RPMI8226 (cell line): Measurements from ENCODE around the gene RTN4.
"Not testable (repeated sequence)": the region's sequence is repeated elsewhere in the genome, so short reads cannot be mapped to it uniquely, and the experiment has no call there.

Source experiments
- DNase-seq: peaks from one replicate; pipeline ENCODE4 v3.0.0-alpha.2; 2015

Gene RTN4, protein sequence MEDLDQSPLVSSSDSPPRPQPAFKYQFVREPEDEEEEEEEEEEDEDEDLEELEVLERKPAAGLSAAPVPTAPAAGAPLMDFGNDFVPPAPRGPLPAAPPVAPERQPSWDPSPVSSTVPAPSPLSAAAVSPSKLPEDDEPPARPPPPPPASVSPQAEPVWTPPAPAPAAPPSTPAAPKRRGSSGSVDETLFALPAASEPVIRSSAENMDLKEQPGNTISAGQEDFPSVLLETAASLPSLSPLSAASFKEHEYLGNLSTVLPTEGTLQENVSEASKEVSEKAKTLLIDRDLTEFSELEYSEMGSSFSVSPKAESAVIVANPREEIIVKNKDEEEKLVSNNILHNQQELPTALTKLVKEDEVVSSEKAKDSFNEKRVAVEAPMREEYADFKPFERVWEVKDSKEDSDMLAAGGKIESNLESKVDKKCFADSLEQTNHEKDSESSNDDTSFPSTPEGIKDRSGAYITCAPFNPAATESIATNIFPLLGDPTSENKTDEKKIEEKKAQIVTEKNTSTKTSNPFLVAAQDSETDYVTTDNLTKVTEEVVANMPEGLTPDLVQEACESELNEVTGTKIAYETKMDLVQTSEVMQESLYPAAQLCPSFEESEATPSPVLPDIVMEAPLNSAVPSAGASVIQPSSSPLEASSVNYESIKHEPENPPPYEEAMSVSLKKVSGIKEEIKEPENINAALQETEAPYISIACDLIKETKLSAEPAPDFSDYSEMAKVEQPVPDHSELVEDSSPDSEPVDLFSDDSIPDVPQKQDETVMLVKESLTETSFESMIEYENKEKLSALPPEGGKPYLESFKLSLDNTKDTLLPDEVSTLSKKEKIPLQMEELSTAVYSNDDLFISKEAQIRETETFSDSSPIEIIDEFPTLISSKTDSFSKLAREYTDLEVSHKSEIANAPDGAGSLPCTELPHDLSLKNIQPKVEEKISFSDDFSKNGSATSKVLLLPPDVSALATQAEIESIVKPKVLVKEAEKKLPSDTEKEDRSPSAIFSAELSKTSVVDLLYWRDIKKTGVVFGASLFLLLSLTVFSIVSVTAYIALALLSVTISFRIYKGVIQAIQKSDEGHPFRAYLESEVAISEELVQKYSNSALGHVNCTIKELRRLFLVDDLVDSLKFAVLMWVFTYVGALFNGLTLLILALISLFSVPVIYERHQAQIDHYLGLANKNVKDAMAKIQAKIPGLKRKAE

DNA sequence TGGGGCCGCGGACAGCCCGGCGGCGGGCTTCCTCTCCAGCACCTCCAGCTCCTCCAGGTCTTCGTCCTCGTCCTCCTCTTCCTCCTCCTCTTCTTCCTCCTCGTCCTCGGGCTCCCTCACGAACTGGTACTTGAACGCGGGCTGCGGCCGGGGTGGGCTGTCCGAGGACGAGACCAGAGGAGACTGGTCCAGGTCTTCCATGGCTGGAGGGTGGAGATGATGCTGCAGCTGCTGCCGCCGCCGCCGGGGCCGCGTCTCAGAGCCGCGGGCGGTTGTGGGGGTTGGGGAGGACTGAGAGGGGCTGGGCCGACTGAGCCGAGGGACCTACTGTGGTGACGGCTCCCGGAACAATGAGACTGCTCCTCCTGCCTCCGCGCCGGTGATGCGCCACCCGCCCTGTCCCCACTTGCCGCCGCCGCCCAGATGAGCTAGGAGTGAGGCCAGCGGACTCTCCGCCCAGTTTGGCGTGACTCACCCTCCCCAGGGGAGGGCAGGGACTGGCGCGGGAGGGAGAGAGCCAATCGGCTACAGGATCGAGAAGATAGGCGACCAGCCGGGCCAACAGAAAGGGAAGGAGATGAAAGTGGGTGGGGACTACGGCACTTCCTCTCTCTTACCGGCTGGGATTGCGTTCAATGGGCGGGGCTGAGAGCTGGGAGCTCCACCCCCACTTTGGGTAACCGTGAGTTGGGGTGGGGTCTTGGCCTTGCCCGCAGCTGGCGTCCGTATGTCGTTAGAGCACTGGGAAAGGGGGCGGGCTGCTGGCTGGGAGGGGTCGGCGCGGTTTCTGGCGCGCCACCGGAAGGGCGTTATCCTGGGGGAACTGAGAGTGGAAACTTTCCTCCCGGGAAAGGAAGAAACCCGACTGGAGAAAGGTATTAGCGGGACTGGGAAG lies at the start of gene RTN4:
Gene RTN4, minus strand, starts transcription at position 352 of the 895 bp plus-strand sequence. Its CDS starts 151 bp downstream, at position 201.
- DNase-seq = peak; percentile 99

DNA sequence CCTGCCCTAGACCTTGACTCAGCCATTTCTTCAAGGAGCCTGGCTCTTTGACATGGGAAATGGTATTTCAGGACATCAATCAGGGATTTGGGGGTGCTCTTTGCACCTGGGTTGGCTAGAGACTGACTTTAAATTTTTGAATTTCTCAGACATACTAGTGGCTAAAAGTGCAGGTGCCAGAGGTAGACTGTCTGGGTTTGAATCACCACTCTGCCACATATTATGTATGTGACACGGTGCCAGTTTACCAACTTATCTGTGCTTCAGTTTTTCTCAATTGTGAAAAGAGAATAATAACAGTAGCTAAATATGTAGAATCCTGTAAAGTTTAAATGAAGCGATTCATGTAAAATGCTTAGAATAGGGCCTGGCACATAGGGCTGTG lies 49.2 kb upstream of the RTN4 start:
- no peak for DNase-seq

GRCh38 chr2:55097461-55098410 lies 47.5 kb upstream of the RTN4 start:
- DNase-seq = no peak

GRCh38 chr2:55097082-55097460 lies 46.8 kb upstream of the RTN4 start:
- no peak for DNase-seq

GRCh38 chr2:55096586-55096985 lies 46.3 kb upstream of the RTN4 start:
- no peak for DNase-seq

GRCh38 chr2:55093381-55093780 lies 43.1 kb upstream of the RTN4 start:
- no peak for DNase-seq

GRCh38 chr2:55092439-55092838 lies 42.2 kb upstream of the RTN4 start:
- DNase-seq = no peak

GRCh38 chr2:55091681-55092080 lies 41.4 kb upstream of the RTN4 start:
- not testable (repeated sequence) for DNase-seq

GRCh38 chr2:55090702-55091101 lies 40.5 kb upstream of the RTN4 start:
- DNase-seq = no peak

- DNase-seq = no peak
These were observed 39.5 kb upstream of the RTN4 start for GRCh38 chr2:55089726-55090125.

DNA sequence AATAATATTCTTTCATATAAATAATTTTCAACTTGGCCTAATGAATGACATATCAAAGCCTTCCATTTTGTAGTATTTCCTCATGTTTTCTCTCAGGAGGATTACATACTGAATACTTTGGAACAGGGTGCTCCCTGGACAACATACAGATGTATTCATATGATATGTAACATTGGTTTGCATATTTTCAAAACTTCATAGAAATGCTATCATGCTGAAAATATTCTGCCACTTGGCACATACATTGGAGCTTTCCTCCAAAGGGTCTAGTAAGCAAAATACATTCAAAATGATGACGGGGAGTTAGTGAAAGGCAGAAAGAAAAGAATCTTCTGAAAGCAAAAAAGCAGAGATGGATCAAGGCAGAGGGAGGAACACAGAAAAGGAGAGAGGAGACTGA lies 38.1 kb upstream of the RTN4 start:
- no peak for DNase-seq

DNA sequence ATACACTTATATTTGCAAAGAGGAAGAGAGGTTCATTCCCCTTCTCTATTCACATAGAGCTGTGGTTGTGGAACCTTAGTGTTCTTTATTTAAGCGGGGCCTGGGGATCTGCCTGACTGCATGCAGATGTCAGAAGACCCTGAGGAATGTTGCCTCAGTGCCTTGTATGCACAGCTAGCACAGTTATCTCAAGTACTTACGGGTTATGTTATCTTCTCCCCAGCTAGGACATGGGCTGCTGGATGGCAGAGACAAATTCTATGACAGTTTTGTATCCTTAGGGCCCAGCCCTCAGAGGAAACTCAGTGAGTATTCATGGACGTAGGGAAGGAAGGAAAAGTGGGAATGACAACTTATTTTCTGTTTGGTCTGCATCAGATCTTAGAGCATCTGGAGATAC lies 37.7 kb upstream of the RTN4 start:
- no peak for DNase-seq

DNA sequence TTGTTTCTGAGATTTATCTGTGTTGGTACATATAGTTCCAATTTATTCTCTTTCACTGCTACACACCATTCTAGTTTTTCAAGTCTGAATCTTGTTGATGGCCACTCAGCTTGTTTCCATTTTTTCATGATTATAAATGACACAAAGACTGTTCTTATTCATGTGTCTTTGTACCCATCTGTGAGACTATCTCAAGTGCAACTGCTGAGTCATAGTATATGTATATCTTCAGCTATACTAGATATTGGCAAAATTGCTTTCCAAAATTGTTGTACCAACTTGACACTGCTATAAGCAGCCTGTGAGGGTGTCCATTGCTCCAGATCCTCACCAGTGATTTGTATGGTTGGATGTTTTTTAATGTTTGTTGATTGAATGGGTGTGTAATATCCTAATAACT lies 37.2 kb upstream of the RTN4 start:
- no peak for DNase-seq

DNA sequence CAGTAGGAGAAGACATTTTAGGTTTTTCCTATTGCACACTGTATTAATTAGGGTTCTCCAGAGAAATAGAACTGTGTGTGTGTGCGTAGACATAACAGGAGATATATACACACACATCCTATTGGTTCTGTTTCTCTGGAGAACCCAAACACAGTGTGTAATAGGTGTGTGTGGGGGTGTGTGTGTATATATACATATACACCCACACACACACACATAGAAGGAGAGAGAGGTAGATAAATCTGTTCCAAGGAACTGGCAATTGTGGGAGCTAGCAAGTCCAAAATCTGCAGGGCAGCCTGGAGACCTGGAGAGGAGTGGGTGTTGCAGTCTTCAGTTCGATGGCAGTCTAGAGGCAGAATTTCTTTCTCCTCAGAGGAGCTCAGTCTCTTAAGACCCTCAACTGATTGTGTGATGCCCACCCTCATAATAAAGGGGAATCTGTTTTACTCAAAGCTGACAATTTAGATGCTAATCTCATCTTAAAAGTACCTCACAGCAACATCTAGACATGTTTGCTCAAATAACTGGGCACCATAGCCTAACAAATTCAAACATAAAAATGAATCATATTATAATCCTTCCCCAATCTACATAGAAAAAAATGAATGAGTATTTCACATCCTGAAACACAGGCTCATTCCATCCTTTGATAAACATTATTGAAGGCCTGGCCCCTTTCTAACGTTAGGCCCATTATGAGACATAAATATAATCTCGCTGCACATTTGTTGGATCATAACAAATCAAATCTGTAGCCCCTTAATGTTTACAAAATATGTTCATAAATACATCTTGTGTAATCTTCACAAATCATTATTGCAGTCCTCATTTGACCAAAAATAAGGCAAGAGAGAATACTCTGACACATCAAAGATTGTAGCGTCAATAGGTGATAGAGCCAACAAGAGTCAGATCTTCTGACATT lies 35.1 kb upstream of the RTN4 start:
- no peak for DNase-seq

DNA sequence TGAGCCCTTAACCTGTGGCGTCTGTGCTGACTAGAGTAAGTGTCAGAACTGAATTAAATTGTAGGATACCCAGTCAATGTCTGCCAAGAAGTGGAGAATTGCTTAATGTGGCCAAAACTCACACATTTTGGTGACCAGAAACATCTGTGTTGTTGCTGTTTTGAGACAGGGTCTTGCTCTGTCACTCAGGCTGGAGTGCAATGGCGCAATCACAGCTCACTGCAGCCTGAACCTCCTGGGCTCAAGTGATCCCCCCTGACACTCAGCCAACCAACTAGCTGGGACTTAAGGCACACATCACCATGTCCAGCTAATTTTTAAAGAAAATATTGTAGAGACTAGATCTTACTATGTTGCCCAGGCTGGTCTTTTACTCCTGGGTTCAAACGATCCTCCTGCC lies 34.4 kb upstream of the RTN4 start:
- no peak for DNase-seq

- no peak for DNase-seq
These were observed 30.0 kb upstream of the RTN4 start for GRCh38 chr2:55080204-55080738.

- no peak for DNase-seq
These were observed 28.7 kb upstream of the RTN4 start for GRCh38 chr2:55078956-55079355.

GRCh38 chr2:55076721-55077120 lies 26.5 kb upstream of the RTN4 start:
- DNase-seq = no peak

GRCh38 chr2:55076019-55076418 lies 25.8 kb upstream of the RTN4 start:
- DNase-seq = not testable (repeated sequence)
